PC-3 (cell line): ENCODE measurements around the gene PRPF6. TPM values are rescaled to one million over a fixed set of nuclear protein-coding genes. Genes with fewer than 3 reads are reported as not detected.

Source experiments
- ATAC-seq: fragments of 200-7000 bp; cut with Tn5 transposase; 2 replicates; pipeline ENCODE4 v1.9.1; 2020; ENCODE audit warnings: mild to moderate bottlenecking, moderate library complexity
- BruUV-seq: library from RNA; stranded (reverse); fragments of 400-500 nt; replicated peaks from 2 replicates; lab custom pipeline; 2021; lab: Mats Ljungman, UMichigan
- CTCF ChIA-PET: fragments of 300-600 bp; sonication (Branson Sonifier 250); formaldehyde crosslinking; loops from one replicate; lab custom pipeline; 2022; ENCODE audit warnings: antibody characterized with exemption; lab: Charles Lee
- POLR2A ChIA-PET: fragments of 300-600 bp; sonication (Branson Sonifier 250); formaldehyde crosslinking; loops from one replicate; lab custom pipeline; 2022; ENCODE audit warnings: antibody characterized with exemption; ENCODE audit not compliant: unreplicated experiment; lab: Charles Lee
- DNase-seq: peaks from one replicate; pipeline ENCODE4 v3.0.0-alpha.2; 2015
- H2AFZ ChIP-seq: fragments of 300-600 bp; sonication (generic); 2 replicates; pipeline ENCODE4 v1.6.0; 2016; ENCODE audit warnings: antibody characterized with exemption, low read length
- H3F3A ChIP-seq: fragments of 300-600 bp; sonication (generic); one replicate; pipeline ENCODE4 v1.6.0; 2017; ENCODE audit warnings: antibody characterized with exemption, low read length, control low read depth, mild to moderate bottlenecking; ENCODE audit not compliant: unreplicated experiment
- H3K27ac ChIP-seq: fragments of 300-600 bp; sonication (generic); 2 replicates; pipeline ENCODE4 v1.5.1; 2016; ENCODE audit warnings: mild to moderate bottlenecking, low read length
- H3K27me3 ChIP-seq: fragments of 300-600 bp; sonication (generic); 2 replicates; pipeline ENCODE4 v1.6.1; 2016; ENCODE audit warnings: low read length, mixed read lengths
- H3K36me3 ChIP-seq: fragments of 300-600 bp; sonication (generic); 2 replicates; pipeline ENCODE4 v1.6.1; 2016; ENCODE audit warnings: low read depth, mixed run types, low read length, mixed read lengths
- H3K4me1 ChIP-seq: fragments of 300-600 bp; sonication (generic); 2 replicates; pipeline ENCODE4 v1.5.1; 2016; ENCODE audit warnings: low read length; ENCODE audit not compliant: insufficient read depth
- H3K4me2 ChIP-seq: fragments of 300-600 bp; sonication (generic); 2 replicates; pipeline ENCODE4 v1.6.0; 2016; ENCODE audit warnings: low read length
- H3K4me3 ChIP-seq: fragments of 300-600 bp; sonication (generic); 2 replicates; pipeline ENCODE4 v1.5.1; 2016; ENCODE audit warnings: mild to moderate bottlenecking, low read length, mixed read lengths
- H3K79me2 ChIP-seq: fragments of 300-600 bp; sonication (generic); 2 replicates; pipeline ENCODE4 v1.6.1; 2017; ENCODE audit warnings: low read length, mixed read lengths
- H3K9ac ChIP-seq: fragments of 300-600 bp; sonication (generic); 2 replicates; pipeline ENCODE4 v1.6.0; 2016; ENCODE audit warnings: mild to moderate bottlenecking, low read length
- H3K9me2 ChIP-seq: fragments of 300-600 bp; sonication (generic); replicated peaks from 2 replicates; pipeline ENCODE4 v1.6.1; 2016; ENCODE audit warnings: mixed run types, low read length, mixed read lengths
- H3K9me3 ChIP-seq: fragments of 300-600 bp; sonication (generic); 2 replicates; pipeline ENCODE4 v1.6.1; 2016; ENCODE audit warnings: low read length, mixed read lengths
- H4K20me1 ChIP-seq: fragments of 300-600 bp; sonication (generic); 2 replicates; pipeline ENCODE4 v1.6.1; 2016; ENCODE audit warnings: low read length, mixed read lengths
- EZH2 ChIP-seq: fragments of 300-600 bp; sonication (generic); IDR thresholded peaks from one replicate; pipeline ENCODE4 v1.6.1; 2017; ENCODE audit warnings: antibody characterized with exemption, mild to moderate bottlenecking, low read length; ENCODE audit not compliant: unreplicated experiment
- EZH2phosphoT487 ChIP-seq: fragments of 300-600 bp; sonication (generic); IDR thresholded peaks from 2 replicates; pipeline ENCODE4 v1.6.1; 2018; ENCODE audit warnings: mild to moderate bottlenecking, antibody characterized with exemption, low read length, borderline replicate concordance
- intact Hi-C: fragments of 100-400 bp; cut with micrococcal nuclease; formaldehyde crosslinking; loops from 2 replicates; pipeline ENCODE4 v1.9.0; 2023
- total RNA-seq: library from RNA; depleted of rRNA; stranded (reverse); fragments of >200 nt; gene quantifications from 2 replicates; pipeline ENCODE4 v1.2.3, GENCODE V29; 2014
- TF ChIP-seq, protein P1 (sequence below): fragments of 300-600 bp; sonication (generic); conservative IDR thresholded peaks from 2 replicates; pipeline ENCODE4 v1.5.1; 2017; ENCODE audit warnings: antibody characterized with exemption, low read depth, mild to moderate bottlenecking, low read length

The PRPF6 gene
- total RNA-seq, 1 experiment from 2014 or later: 67.1 TPM

DNA sequence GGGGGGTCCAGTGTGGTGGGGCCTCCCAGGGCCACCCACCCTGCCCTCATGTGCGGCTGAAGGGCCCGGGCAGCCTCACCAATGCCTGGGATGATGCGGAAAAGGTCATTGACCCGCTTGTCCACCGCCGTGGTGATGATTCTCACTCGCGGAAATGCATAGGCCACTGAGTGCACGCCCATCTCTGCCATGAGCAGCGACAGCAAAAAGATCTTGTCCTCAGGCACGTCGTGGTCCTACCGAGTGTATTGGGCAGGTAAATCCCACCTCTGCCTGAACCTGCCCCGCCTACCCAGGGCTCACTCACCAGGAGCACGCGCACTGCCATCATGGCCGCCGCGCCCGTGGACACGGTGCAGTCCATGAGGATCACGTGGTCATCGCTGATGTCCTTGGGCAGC is 40.9 kb upstream of the PRPF6 start:
- Histone ChIP-seq H3K9me2 (no peaks in the 10 kb centered on the region), H3F3A (peaks cover 9% of the 10 kb centered on the region), H3K9me3 (no peaks in the 10 kb centered on the region), H3K4me2 (no peak overlapping the region), H3K27ac (no peak overlapping the region), H3K4me3 (no peak overlapping the region), H3K27me3 (no peaks in the 10 kb centered on the region), H4K20me1 (peaks cover 16% of the 10 kb centered on the region; the same call in 1 of the 2 replicates), H3K4me1 (peaks cover 4% of the 10 kb centered on the region; the same call in 1 of the 2 replicates), H2AFZ (no peak overlapping the region), H3K79me2 (no peaks in the 10 kb centered on the region), H3K36me3 (peaks cover 18% of the 10 kb centered on the region), H3K9ac (no peak overlapping the region)
- ChIA-PET CTCF (no interaction called here), POLR2A (interaction anchor here (0.5 kb wide), 1 partner anchor 29 kb away, joined by 5 read pairs; no protein-coding TSS in a partner anchor)
- DNase-seq (no peak), ATAC-seq (no peak)
- TSS peak; percentile 43 for BruUV-seq
- TF ChIP-seq EZH2: no peak
- TF ChIP-seq, protein P1, sequence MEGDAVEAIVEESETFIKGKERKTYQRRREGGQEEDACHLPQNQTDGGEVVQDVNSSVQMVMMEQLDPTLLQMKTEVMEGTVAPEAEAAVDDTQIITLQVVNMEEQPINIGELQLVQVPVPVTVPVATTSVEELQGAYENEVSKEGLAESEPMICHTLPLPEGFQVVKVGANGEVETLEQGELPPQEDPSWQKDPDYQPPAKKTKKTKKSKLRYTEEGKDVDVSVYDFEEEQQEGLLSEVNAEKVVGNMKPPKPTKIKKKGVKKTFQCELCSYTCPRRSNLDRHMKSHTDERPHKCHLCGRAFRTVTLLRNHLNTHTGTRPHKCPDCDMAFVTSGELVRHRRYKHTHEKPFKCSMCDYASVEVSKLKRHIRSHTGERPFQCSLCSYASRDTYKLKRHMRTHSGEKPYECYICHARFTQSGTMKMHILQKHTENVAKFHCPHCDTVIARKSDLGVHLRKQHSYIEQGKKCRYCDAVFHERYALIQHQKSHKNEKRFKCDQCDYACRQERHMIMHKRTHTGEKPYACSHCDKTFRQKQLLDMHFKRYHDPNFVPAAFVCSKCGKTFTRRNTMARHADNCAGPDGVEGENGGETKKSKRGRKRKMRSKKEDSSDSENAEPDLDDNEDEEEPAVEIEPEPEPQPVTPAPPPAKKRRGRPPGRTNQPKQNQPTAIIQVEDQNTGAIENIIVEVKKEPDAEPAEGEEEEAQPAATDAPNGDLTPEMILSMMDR: no peak
- intact Hi-C loops: no loop called here

DNA sequence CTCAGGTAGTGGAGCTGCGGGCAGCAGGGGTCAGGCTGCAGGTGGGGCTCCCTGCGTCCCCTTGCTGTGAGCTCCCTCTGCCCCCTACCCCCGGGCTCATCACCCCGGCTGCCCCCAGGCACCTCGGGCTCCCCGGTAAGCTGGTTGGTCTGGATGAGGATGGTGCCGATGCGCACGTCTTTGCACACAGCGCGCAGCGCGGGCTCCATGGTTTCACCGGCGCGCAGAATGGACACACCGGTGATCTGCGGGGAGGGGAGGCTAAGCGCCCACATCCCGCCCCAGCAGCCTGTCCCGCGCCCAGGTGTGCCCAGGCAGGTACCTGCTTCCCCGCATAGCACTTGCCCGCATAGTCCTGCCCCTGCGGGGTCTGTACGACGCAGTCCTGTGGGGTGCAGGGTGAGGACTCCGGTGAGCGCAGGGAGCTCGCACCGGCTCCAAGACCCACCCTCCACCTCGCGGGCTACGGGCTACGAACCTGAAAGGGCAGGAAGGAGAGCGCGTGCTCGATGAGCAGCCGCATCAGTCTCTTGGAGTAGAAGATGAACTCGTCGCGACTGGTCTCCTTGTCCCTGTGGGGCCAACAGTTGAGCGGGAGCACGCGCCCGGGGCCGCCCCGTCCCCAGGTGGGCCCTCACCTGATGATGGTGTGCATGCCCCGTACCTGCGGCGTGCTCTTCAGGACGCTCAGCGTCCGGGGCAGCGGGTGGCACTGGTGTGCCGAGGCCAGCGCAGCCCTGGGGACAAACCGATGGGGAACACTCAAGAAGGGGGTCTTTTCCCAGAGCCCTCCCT is 40.3 kb upstream of the PRPF6 start:
- no peaks in the 10 kb centered on the region for H3K9me2 ChIP-seq
- H3F3A ChIP-seq: peaks cover 9% of the 10 kb centered on the region
- no peaks in the 10 kb centered on the region for H3K9me3 ChIP-seq
- no peak overlapping the region for H3K4me3 ChIP-seq
- H3K4me2 ChIP-seq: no peak overlapping the region
- no peak for ATAC-seq
- peaks cover 16% of the 10 kb centered on the region; the same call in 1 of the 2 replicates for H4K20me1 ChIP-seq
- DNase-seq: no peak
- H3K79me2 ChIP-seq: peaks cover 2% of the 10 kb centered on the region; the same call in 1 of the 2 replicates
- ChIA-PET CTCF (no interaction called here), POLR2A (no interaction called here)
- intact Hi-C loops: no loop called here
- no peak overlapping the region for H3K27ac ChIP-seq
- no peak overlapping the region for H2AFZ ChIP-seq
- peaks cover 22% of the 10 kb centered on the region for H3K36me3 ChIP-seq
- TF ChIP-seq EZH2: no peak
- TF ChIP-seq EZH2phosphoT487: no peak
- TF ChIP-seq, protein P1: no peak
- H3K4me1 ChIP-seq: peaks cover 4% of the 10 kb centered on the region; the same call in 1 of the 2 replicates
- H3K27me3 ChIP-seq: no peaks in the 10 kb centered on the region
- BruUV-seq: no TSS peak
- no peak overlapping the region for H3K9ac ChIP-seq
